A549 treated with dexamethasone at 1 μM for 4 hours (cell line): ENCODE data around the gene SLIT3. TPM values are rescaled to one million over a fixed set of nuclear protein-coding genes. Genes with fewer than 3 reads are reported as not detected.

Experiments used
- total RNA-seq: library from RNA; stranded (reverse); fragments of 200-300 nt; extraction: Qiagen RNA extraction; gene quantifications from 5 replicates; pipeline ENCODE4 v1.2.3, GENCODE V29; 2022

Gene SLIT3
- total RNA-seq, result 12.9 to 21.8 TPM (median 18.6 TPM) in 5 replicates

GRCh38 chr5:169300468-169301385 is at the start of gene SLIT3:
Gene SLIT3 (minus strand): TSS chr5:169301139. CDS start chr5:169300709, 430 bp downstream.

